HepG2 (cell line): Measurements from ENCODE around the gene NUTF2. TPM values are rescaled to one million over a fixed set of nuclear protein-coding genes. Genes with fewer than 3 reads are reported as not detected.

ENCODE experiments used
- ATAC-seq: fragments of 200-7000 bp; cut with Tn5 transposase; 3 replicates; pipeline ENCODE4 v1.9.1; 2020; ENCODE audit warnings: mild to moderate bottlenecking, moderate library complexity
- BruUV-seq: library from RNA; stranded (reverse); fragments of 400-500 nt; replicated peaks from 2 replicates; lab custom pipeline; 2021; lab: Mats Ljungman, UMichigan
- CTCF ChIA-PET: fragments of 300-600 bp; formaldehyde crosslinking; extraction: SDS; loops from one replicate; lab custom pipeline; 2021; ENCODE audit warnings: low total read pairs, inconsistent platforms, low intra/inter-chr PET ratio; lab: Yijun Ruan, JAX
- POLR2A ChIA-PET: fragments of 350-600 bp; sonication (Branson Sonifier 250); formaldehyde crosslinking; loops from one replicate; lab custom pipeline; 2020; ENCODE audit warnings: antibody characterized with exemption, inconsistent platforms; lab: Yijun Ruan, JAX
- DNase-seq: peaks from one replicate; pipeline ENCODE4 v3.0.0-alpha.2; 2015; ENCODE audit warnings: low spot score
- FAIRE-seq: peaks from 3 replicates; lab custom pipeline; 2011; peaks lifted over from hg19 to GRCh38; lab: Jason Lieb, UNC
- H2AFZ ChIP-seq: one replicate; pipeline ENCODE4 v1.6.1; 2011; ENCODE audit warnings: low read length, inconsistent platforms
- H3K27ac ChIP-seq: fragments of 300-600 bp; 3 replicates; pipeline ENCODE4 v1.8.0; 2011; ENCODE audit warnings: mixed run types, mild to moderate bottlenecking, mixed read lengths, low read length, inconsistent platforms; ENCODE audit not compliant: insufficient read depth; ENCODE audit errors: extremely low read length
- H3K27me3 ChIP-seq, 2 experiments: fragments of 200-600 bp in 1 of 2; 2 replicates in 1 of 2; 3 replicates in 1 of 2; pipeline versions ENCODE4 v1.6.0 to v1.8.0; 2011; ENCODE audit warnings: low read length in 2 of 2, mild to moderate bottlenecking in 2 of 2, moderate library complexity in 2 of 2, inconsistent platforms in 1 of 2; ENCODE audit not compliant: insufficient read depth in 2 of 2, control insufficient read depth in 1 of 2
- H3K36me3 ChIP-seq, 2 experiments: fragments of 200-600 bp in 1 of 2; replicated peaks in 1 of 2; 2 replicates in 1 of 2; 3 replicates in 1 of 2; pipeline versions ENCODE4 v1.5.1 to v1.8.0; 2011; ENCODE audit warnings: low read length in 2 of 2, inconsistent platforms in 1 of 2; ENCODE audit not compliant: insufficient read depth in 2 of 2, control insufficient read depth in 1 of 2
- H3K4me1 ChIP-seq: 2 replicates; pipeline ENCODE4 v1.5.1; 2012; ENCODE audit warnings: low read length, inconsistent platforms; ENCODE audit not compliant: insufficient read depth
- H3K4me2 ChIP-seq: 2 replicates; pipeline ENCODE4 v1.6.0; 2011; ENCODE audit warnings: low read depth, low read length, inconsistent platforms
- H3K4me3 ChIP-seq, 3 experiments: fragments of 200-600 bp in 1 of 3; sonication (generic), shearing (Covaris generic) in 1 of 3; replicated peaks in 1 of 3; 2 replicates each; pipeline ENCODE4 v1.5.1; 2011 to 2016; ENCODE audit warnings: low read length in 3 of 3, inconsistent platforms in 2 of 3, low read depth in 2 of 3, mild to moderate bottlenecking in 2 of 3, control low read depth in 1 of 3, mixed read lengths in 1 of 3; ENCODE audit not compliant: insufficient read depth in 1 of 3
- H3K79me2 ChIP-seq: one replicate; pipeline ENCODE4 v1.6.1; 2011; ENCODE audit warnings: low read length, inconsistent platforms; ENCODE audit not compliant: insufficient read depth
- H3K9ac ChIP-seq: 2 replicates; pipeline ENCODE4 v1.6.0; 2011; ENCODE audit warnings: mild to moderate bottlenecking, low read depth, low read length, inconsistent platforms; ENCODE audit not compliant: insufficient read depth
- H3K9me3 ChIP-seq: 2 replicates; pipeline ENCODE4 v1.5.1; 2012; ENCODE audit warnings: mild to moderate bottlenecking, low read length
- H4K20me1 ChIP-seq: 2 replicates; pipeline ENCODE4 v1.6.0; 2011; ENCODE audit warnings: inconsistent platforms, mild to moderate bottlenecking, low read length, moderate library complexity; ENCODE audit not compliant: insufficient read depth
- CREB1 ChIP-seq, 2 experiments: fragments of 450-650 bp in 1 of 2; IDR thresholded peaks; 2 replicates each; pipeline ENCODE4 v1.6.1; 2016 to 2017; ENCODE audit warnings: control low read depth in 1 of 2, mild to moderate bottlenecking in 1 of 2, missing compliant biosample characterization in 1 of 2, missing genetic modification characterization in 1 of 2
- FOSL2 ChIP-seq: sonication (generic); formaldehyde crosslinking; IDR thresholded peaks from 2 replicates; pipeline ENCODE4 v1.4.0; 2020; ENCODE audit warnings: missing genetic modification reagents
- HOXD1 ChIP-seq: sonication (generic); formaldehyde crosslinking; IDR thresholded peaks from 2 replicates; pipeline ENCODE4 v1.5.0; 2020; ENCODE audit warnings: missing genetic modification reagents
- TEAD3 ChIP-seq: optimal IDR thresholded peaks from 2 replicates; pipeline ENCODE3; 2016; ENCODE audit warnings: borderline replicate concordance
- ZFP36L1 ChIP-seq: sonication (generic); formaldehyde crosslinking; IDR thresholded peaks from 2 replicates; pipeline ENCODE4 v1.8.0; 2022; ENCODE audit warnings: mild to moderate bottlenecking, missing genetic modification reagents, moderate library complexity
- ZNF263 ChIP-seq: sonication (generic); formaldehyde crosslinking; IDR thresholded peaks from 2 replicates; pipeline ENCODE4 v1.4.0; 2020; ENCODE audit warnings: missing genetic modification reagents
- ZNF468 ChIP-seq: sonication (generic); formaldehyde crosslinking; IDR thresholded peaks from 2 replicates; pipeline ENCODE4 v1.8.0; 2022; ENCODE audit warnings: mild to moderate bottlenecking, moderate library complexity, missing genetic modification reagents
- WGBS: methylation state at CpG from one replicate; pipeline ENCODE4 v1.1.6; 2017; ENCODE audit warnings: low lambda C conversion rate; 5-methylcytosine and 5-hydroxymethylcytosine counted together
- in situ Hi-C: cut with HindIII; loops from 2 replicates; pipeline ENCODE4 v1.10.0; 2017; ENCODE audit warnings: low pct_unique_long_range_greater_than_20kb; ENCODE audit not compliant: extremely low pct_ligation_motif_present
- intact Hi-C: fragments of 100-400 bp; cut with micrococcal nuclease; formaldehyde crosslinking; loops from one replicate; pipeline ENCODE4 v1.10.0; 2022; ENCODE audit not compliant: unreplicated experiment
- polyA plus RNA-seq, 8 experiments: library from polyadenylated mRNA; depleted of rRNA in 3 of 8; stranded (reverse) in 7 of 8; unstranded in 1 of 8; fragments of >200 nt; fragmentation: Illumina TruSeq in 4 of 8; extraction: Trizol in 4 of 8; gene quantifications; 2 replicates each; pipeline versions ENCODE4 v1.2.1 to v1.2.3, GENCODE V29; 2011 to 2016; ENCODE audit warnings: low read depth in 4 of 8, missing spikeins in 1 of 8, mixed read lengths in 1 of 8; ENCODE audit not compliant: insufficient read depth in 1 of 8
- total RNA-seq, 5 experiments: library from RNA; depleted of rRNA; stranded (reverse); fragments of >200 nt; fragmentation: Illumina TruSeq; extraction: Trizol; gene quantifications; 2 replicates each; pipeline ENCODE4 v1.2.3, GENCODE V29; 2016; ENCODE audit warnings: low read depth in 1 of 5
- TF ChIP-seq, protein P1 (sequence below): sonication (generic); formaldehyde crosslinking; IDR thresholded peaks from 2 replicates; pipeline ENCODE4 v1.5.0; 2020; ENCODE audit warnings: missing genetic modification reagents

NUTF2 gene
- total and polyA plus RNA-seq, 2 of the 13 experiments (the other 11 are each of a cell fraction or from before 2014, with no cell fraction given): 168 to 214 TPM

DNA sequence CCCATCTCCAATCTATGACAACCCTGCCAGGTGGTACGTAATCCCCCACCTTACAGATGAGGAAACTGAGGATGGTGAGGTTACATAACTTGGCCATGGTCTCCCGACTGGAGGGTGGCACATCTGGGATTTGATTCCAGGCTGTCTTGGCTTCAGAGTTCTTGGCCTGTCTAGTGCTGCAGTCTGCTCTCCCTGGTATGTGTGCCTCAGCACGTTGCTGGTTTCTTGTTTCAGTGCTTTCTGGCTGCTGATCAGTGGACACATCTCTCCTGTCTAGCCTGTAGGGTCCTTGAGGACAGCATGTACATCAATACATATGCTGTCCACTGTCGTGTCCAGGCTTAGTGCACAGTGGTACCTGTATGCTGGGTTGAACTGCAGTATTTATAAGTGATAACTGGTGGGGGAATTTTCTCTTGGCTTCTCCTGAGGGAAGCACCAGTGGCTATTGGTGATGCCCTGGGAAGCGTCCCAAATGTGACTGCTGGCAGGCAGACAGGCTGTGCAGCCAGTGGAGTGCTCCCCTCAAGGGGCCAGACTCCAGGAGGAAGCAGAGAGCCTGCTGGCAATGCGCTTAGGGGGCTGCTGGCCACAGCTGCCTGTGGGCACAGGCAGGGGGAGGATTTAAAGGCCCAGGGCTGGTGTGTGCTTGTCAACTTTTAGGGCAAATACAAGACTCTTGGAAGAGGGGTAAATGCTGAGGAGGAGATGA, 70.6 kb downstream of the NUTF2 start:
- Histone ChIP-seq H3K27ac (no peak overlapping the region), H3K4me3 (no peak overlapping the region), H2AFZ (no peak overlapping the region), H3K9ac (no peak overlapping the region), H3K27me3 (no peaks in the 10 kb centered on the region), H3K9me3 (no peaks in the 10 kb centered on the region), H3K36me3 (peaks cover 14 to 16% of the 10 kb centered on the region in 2 experiments; a peak in 4 of 5 replicates), H3K4me1 (peaks cover 34% of the 10 kb centered on the region), H3K4me2 (no peak overlapping the region), H4K20me1 (peaks cover 6% of the 10 kb centered on the region; the same call in 1 of the 2 replicates), H3K79me2 (no peaks in the 10 kb centered on the region)
- no peak for DNase-seq
- no peak for FAIRE-seq
- CTCF ChIA-PET: no interaction called here
- no TSS peak for BruUV-seq
- POLR2A ChIA-PET: interaction anchor here (0.9 to 1.2 kb wide), 2 partner anchors 14 to 318 kb away, joined by 3 to 4 read pairs; partner anchors contain the start of gene CTRL
- intact Hi-C loops: no loop called here
- ATAC-seq: no peak
- in situ Hi-C loops: no loop called here
- 83% methylated on average over 4 of the region's 6 CpGs for WGBS
- TF ChIP-seq TEAD3 (peak; percentile 23), ZNF263 (CRISPR knock-in tag) (peak; percentile 28; the same call in 1 of the 2 replicates)
- TF ChIP-seq, protein P1, sequence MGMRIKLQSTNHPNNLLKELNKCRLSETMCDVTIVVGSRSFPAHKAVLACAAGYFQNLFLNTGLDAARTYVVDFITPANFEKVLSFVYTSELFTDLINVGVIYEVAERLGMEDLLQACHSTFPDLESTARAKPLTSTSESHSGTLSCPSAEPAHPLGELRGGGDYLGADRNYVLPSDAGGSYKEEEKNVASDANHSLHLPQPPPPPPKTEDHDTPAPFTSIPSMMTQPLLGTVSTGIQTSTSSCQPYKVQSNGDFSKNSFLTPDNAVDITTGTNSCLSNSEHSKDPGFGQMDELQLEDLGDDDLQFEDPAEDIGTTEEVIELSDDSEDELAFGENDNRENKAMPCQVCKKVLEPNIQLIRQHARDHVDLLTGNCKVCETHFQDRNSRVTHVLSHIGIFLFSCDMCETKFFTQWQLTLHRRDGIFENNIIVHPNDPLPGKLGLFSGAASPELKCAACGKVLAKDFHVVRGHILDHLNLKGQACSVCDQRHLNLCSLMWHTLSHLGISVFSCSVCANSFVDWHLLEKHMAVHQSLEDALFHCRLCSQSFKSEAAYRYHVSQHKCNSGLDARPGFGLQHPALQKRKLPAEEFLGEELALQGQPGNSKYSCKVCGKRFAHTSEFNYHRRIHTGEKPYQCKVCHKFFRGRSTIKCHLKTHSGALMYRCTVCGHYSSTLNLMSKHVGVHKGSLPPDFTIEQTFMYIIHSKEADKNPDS (CRISPR knock-in tag): no peak

DNA sequence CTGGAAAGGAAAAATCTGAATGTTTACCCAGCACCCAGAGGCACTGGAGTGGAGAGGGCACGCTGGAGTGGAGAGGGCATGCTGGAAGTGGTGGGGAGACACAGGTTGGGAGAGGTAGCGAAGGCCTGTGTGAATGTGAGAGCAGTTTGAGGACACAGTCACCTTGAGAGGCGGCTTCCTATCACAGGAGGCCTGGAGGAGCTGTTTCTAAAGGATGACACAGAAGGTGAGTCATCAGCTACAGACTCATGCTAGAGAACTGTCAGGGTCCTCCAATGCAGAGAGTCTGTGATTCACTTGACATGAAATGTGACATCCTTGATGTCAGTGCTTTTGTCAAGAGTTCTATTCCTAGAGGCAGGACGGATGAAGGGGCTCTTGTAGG, 71.1 kb downstream of the NUTF2 start:
- no peak for ATAC-seq
- TF ChIP-seq HOXD1 (CRISPR knock-in tag): no peak
- TF ChIP-seq CREB1 (IDR thresholded peaks at IDR 0.05): peak; percentile 61
- no peak for TF ChIP-seq CREB1 (CRISPR knock-in tag; IDR thresholded peaks at IDR 0.05)
- TF ChIP-seq ZFP36L1: no peak
- peak; percentile 71 for TF ChIP-seq FOSL2 (CRISPR knock-in tag)
- TF ChIP-seq ZNF468: no peak
- TF ChIP-seq, all 625 proteins: peak for 2
- 90% methylated on average over 4 of the region's 4 CpGs for WGBS
- no peaks in the 10 kb centered on the region for H3K27me3 ChIP-seq
- in situ Hi-C loops (no loop called here), intact Hi-C loops (no loop called here)
- ChIA-PET POLR2A (interaction anchor here (0.9 kb wide), 1 partner anchor 14 kb away, joined by 3 read pairs; the partner anchor contains the start of gene CTRL), CTCF (no interaction called here)
- FAIRE-seq (no peak), DNase-seq (peak; percentile 53)
- no peaks in the 10 kb centered on the region for H3K9me3 ChIP-seq
- no peak overlapping the region for H3K27ac ChIP-seq
- peaks cover 6% of the 10 kb centered on the region; the same call in 1 of the 2 replicates for H4K20me1 ChIP-seq
- H3K4me1 ChIP-seq: peaks cover 34% of the 10 kb centered on the region
- no peak overlapping the region for H3K9ac ChIP-seq
- H3K79me2 ChIP-seq: no peaks in the 10 kb centered on the region
- no TSS peak for BruUV-seq
- no peak overlapping the region for H3K4me3 ChIP-seq
- H3K36me3 ChIP-seq: peaks cover 14 to 18% of the 10 kb centered on the region in 2 experiments; a peak in 4 of 5 replicates
- no peak overlapping the region for H3K4me2 ChIP-seq
- H2AFZ ChIP-seq: no peak overlapping the region
